GM12878 (cell line): ENCODE data around the gene TEDC1. TPM values are rescaled to one million over a fixed set of nuclear protein-coding genes. Genes with fewer than 3 reads are reported as not detected.
A peak's percentile ranks its signal among the peaks of the same experiment; 100 is the strongest.

Experiments
- ATAC-seq: fragments of 200-7000 bp; cut with Tn5 transposase; 3 replicates; pipeline ENCODE4 v1.9.1; 2020; ENCODE audit warnings: mild to moderate bottlenecking, moderate library complexity
- BruUV-seq: library from RNA; stranded (reverse); fragments of 400-500 nt; replicated peaks from 2 replicates; lab custom pipeline; 2021; lab: Mats Ljungman, UMichigan
- CTCF ChIA-PET: fragments of 300-600 bp; sonication (Branson Sonifier 250); formaldehyde crosslinking; extraction: SDS; loops from one replicate; lab custom pipeline; 2021; ENCODE audit warnings: inconsistent platforms; lab: Yijun Ruan, JAX
- POLR2A ChIA-PET: fragments of 350-600 bp; formaldehyde crosslinking; extraction: SDS; loops from one replicate; lab custom pipeline; 2021; ENCODE audit warnings: inconsistent platforms; lab: Charles Lee
- RAD21 ChIA-PET: fragments of 300-600 bp; sonication (Branson Sonifier 250); formaldehyde crosslinking; loops from one replicate; lab custom pipeline; 2023; ENCODE audit warnings: antibody characterized with exemption; ENCODE audit not compliant: unreplicated experiment; lab: Charles Lee
- SMC1A ChIA-PET: fragments of 300-600 bp; sonication (Branson Sonifier 250); formaldehyde crosslinking; loops from one replicate; lab custom pipeline; 2023; ENCODE audit not compliant: unreplicated experiment, uncharacterized antibody; lab: Charles Lee
- DNase-seq: peaks from one replicate; pipeline ENCODE4 v3.0.0-alpha.2; 2011; ENCODE audit warnings: low read depth, low spot score
- FAIRE-seq: peaks from 3 replicates; lab custom pipeline; 2011; peaks lifted over from hg19 to GRCh38; lab: Jason Lieb, UNC
- H2AFZ ChIP-seq: 2 replicates; pipeline ENCODE4 v1.6.0; 2011; ENCODE audit warnings: low read depth, low read length, control low read depth; ENCODE audit not compliant: control insufficient read depth
- H3K27ac ChIP-seq: 2 replicates; pipeline ENCODE4 v1.5.1; 2011; ENCODE audit warnings: control low read depth; ENCODE audit not compliant: control insufficient read depth, insufficient read depth
- H3K27me3 ChIP-seq, 2 experiments: replicated peaks in 1 of 2; 2 replicates each; pipeline versions ENCODE4 v1.6.0 to v1.6.1; 2011; ENCODE audit warnings: low read length in 1 of 2; ENCODE audit not compliant: control insufficient read depth in 2 of 2, insufficient read depth in 2 of 2
- H3K36me3 ChIP-seq, 2 experiments: 2 replicates each; pipeline ENCODE4 v1.5.1; 2011; ENCODE audit warnings: low read length in 1 of 2; ENCODE audit not compliant: control insufficient read depth in 2 of 2, insufficient read depth in 2 of 2
- H3K4me1 ChIP-seq: 2 replicates; pipeline ENCODE4 v1.6.1; 2011; ENCODE audit warnings: mild to moderate bottlenecking, low read length, moderate library complexity, mixed read lengths; ENCODE audit not compliant: control insufficient read depth, insufficient read depth
- H3K4me2 ChIP-seq: 2 replicates; pipeline ENCODE4 v1.6.0; 2011; ENCODE audit warnings: control low read depth; ENCODE audit not compliant: control insufficient read depth, insufficient read depth
- H3K4me3 ChIP-seq: fragments of 200-600 bp; sonication (generic); 2 replicates; pipeline ENCODE4 v1.5.1; 2016
- H3K79me2 ChIP-seq: 2 replicates; pipeline ENCODE4 v1.6.0; 2011; ENCODE audit warnings: low read length; ENCODE audit not compliant: control insufficient read depth, insufficient read depth
- H3K9ac ChIP-seq: 2 replicates; pipeline ENCODE4 v1.8.0; 2011; ENCODE audit warnings: low read length, control low read depth, mixed read lengths; ENCODE audit not compliant: control insufficient read depth, insufficient read depth
- H3K9me3 ChIP-seq: replicated peaks from 3 replicates; pipeline ENCODE4 v1.5.1; 2011; ENCODE audit warnings: mild to moderate bottlenecking, low read length; ENCODE audit not compliant: control insufficient read depth, insufficient read depth
- H4K20me1 ChIP-seq: 2 replicates; pipeline ENCODE4 v1.6.0; 2011; ENCODE audit not compliant: control insufficient read depth, insufficient read depth
- EP300 ChIP-seq, 2 experiments: fragments of 150-350 bp in 1 of 2; IDR thresholded peaks; 2 replicates each; pipeline ENCODE4 v1.6.1; 2011 to 2012; ENCODE audit warnings: low read depth in 2 of 2, low read length in 2 of 2, borderline replicate concordance in 1 of 2, improper control_type of control experiment in 1 of 2, inconsistent platforms in 1 of 2; ENCODE audit not compliant: control insufficient read depth in 1 of 2
- HDAC2 ChIP-seq: fragments of 200-600 bp; sonication (generic); IDR thresholded peaks from 2 replicates; pipeline ENCODE4 v1.6.1; 2017
- NRF1 ChIP-seq: conservative IDR thresholded peaks from 2 replicates; pipeline ENCODE4 v1.6.1; 2011; ENCODE audit warnings: mild to moderate bottlenecking, low read depth, low read length, improper control_type of control experiment
- STAT3 ChIP-seq: IDR thresholded peaks from 2 replicates; pipeline ENCODE4 v1.6.1; 2011; ENCODE audit warnings: low read depth, low read length, improper control_type of control experiment
- whole genome bisulfite sequencing: methylation state at CpG from one replicate; pipeline ENCODE4 v1.1.6; 2016; ENCODE audit warnings: low lambda C conversion rate; ENCODE audit not compliant: insufficient replicate concordance, insufficient coverage; ENCODE audit errors: missing lambda C conversion rate; 5-methylcytosine and 5-hydroxymethylcytosine counted together
- in situ Hi-C: fragments of 300-500 bp; cut with MboI; formaldehyde crosslinking; loops from 9 replicates; pipeline ENCODE4 v1.14.3; 2018; ENCODE audit warnings: mixed read lengths
- intact Hi-C: fragments of 100-400 bp; cut with micrococcal nuclease; formaldehyde crosslinking; loops from one replicate; pipeline ENCODE4 v1.14.2; 2022; ENCODE audit not compliant: unreplicated experiment
- polyA plus RNA-seq, 11 experiments: library from polyadenylated mRNA; depleted of rRNA in 4 of 11; unstranded in 6 of 11; stranded (reverse) in 5 of 11; fragments of >200 nt; fragmentation: Nextera tagmentation in 4 of 11; fragmentation: Illumina TruSeq in 1 of 11; extraction: Ambion mirVana in 4 of 11; extraction: Trizol in 1 of 11; gene quantifications; 1 replicate in 1 of 11; 2 replicates in 10 of 11; pipeline versions ENCODE4 v1.2.1 to v1.2.3, GENCODE V29; 2011 to 2016; ENCODE audit warnings: inconsistent platforms in 2 of 11, missing spikeins in 2 of 11, low read depth in 1 of 11
- total RNA-seq, 4 experiments: library from RNA; depleted of rRNA in 3 of 4; stranded (reverse); fragments of >200 nt in 3 of 4; fragmentation: Illumina TruSeq in 1 of 4; extraction: Trizol in 1 of 4; gene quantifications; 2 replicates each; pipeline versions ENCODE4 v1.2.1 to v1.2.3, GENCODE V29; 2013 to 2021
- TF ChIP-seq, protein P1 (sequence below): fragments of 450-650 bp; IDR thresholded peaks from 2 replicates; pipeline ENCODE4 v1.6.1; 2016; ENCODE audit warnings: mild to moderate bottlenecking, moderate library complexity, borderline replicate concordance

TEDC1 gene
- total and polyA plus RNA-seq, 10 of the 15 experiments (the other 5 are each of a cell fraction or from before 2014, with no cell fraction given) = 0.19 to 34.2 (median 14.5) TPM

DNA sequence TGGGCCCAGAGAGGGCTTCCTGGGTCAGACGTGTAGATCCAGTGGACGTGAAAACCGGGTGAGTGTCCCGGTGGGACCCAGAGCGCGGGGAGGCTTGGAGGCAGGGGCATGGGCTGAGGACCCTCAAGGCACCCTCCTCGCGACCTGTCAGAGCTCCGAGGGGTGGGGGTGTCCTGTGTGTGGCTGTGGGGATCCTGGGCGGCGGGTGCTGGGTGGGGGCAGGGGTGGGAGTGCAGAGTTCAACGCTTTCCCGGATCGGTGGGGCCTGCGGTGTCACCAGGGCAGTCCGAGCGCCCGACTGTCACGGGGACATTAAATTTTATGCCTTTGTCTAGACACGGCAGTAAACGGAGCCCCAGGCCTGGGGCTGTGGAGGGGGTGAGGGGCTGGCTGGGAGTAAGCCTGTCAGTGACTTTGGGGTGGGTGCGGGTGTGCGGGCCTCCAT lies 36.4 kb downstream of the TEDC1 start:
- Histone ChIP-seq H3K4me1 (peaks cover 4% of the 10 kb centered on the region), H2AFZ (no peak overlapping the region), H3K36me3 (no peaks in the 10 kb centered on the region), H3K27me3 (peaks cover 5 to 7% of the 10 kb centered on the region in 2 experiments; a peak in 3 of 4 replicates), H3K79me2 (no peaks in the 10 kb centered on the region), H3K27ac (no peak overlapping the region), H3K4me2 (peak overlapping the region; percentile 33; the same call in 1 of the 2 replicates), H3K4me3 (no peak overlapping the region), H3K9ac (no peak overlapping the region), H4K20me1 (no peaks in the 10 kb centered on the region), H3K9me3 (no peaks in the 10 kb centered on the region)
- TF ChIP-seq HDAC2 (no peak), NRF1 (no peak), STAT3 (no peak), EP300 (IDR thresholded peaks at IDR 0.05; ENCODE audit: borderline replicate concordance in 1 of 2, control insufficient read depth in 1 of 2, low read depth in 2 of 2, low read length in 2 of 2) (no peak)
- TF ChIP-seq, protein P1, sequence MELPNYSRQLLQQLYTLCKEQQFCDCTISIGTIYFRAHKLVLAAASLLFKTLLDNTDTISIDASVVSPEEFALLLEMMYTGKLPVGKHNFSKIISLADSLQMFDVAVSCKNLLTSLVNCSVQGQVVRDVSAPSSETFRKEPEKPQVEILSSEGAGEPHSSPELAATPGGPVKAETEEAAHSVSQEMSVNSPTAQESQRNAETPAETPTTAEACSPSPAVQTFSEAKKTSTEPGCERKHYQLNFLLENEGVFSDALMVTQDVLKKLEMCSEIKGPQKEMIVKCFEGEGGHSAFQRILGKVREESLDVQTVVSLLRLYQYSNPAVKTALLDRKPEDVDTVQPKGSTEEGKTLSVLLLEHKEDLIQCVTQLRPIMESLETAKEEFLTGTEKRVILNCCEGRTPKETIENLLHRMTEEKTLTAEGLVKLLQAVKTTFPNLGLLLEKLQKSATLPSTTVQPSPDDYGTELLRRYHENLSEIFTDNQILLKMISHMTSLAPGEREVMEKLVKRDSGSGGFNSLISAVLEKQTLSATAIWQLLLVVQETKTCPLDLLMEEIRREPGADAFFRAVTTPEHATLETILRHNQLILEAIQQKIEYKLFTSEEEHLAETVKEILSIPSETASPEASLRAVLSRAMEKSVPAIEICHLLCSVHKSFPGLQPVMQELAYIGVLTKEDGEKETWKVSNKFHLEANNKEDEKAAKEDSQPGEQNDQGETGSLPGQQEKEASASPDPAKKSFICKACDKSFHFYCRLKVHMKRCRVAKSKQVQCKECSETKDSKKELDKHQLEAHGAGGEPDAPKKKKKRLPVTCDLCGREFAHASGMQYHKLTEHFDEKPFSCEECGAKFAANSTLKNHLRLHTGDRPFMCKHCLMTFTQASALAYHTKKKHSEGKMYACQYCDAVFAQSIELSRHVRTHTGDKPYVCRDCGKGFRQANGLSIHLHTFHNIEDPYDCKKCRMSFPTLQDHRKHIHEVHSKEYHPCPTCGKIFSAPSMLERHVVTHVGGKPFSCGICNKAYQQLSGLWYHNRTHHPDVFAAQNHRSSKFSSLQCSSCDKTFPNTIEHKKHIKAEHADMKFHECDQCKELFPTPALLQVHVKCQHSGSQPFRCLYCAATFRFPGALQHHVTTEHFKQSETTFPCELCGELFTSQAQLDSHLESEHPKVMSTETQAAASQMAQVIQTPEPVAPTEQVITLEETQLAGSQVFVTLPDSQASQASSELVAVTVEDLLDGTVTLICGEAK = no peak
- ATAC-seq (no peak), DNase-seq (no peak), FAIRE-seq (no peak)
- RAD21 ChIA-PET = no interaction called here
- SMC1A ChIA-PET = interaction anchor here (1.8 kb wide), 1 partner anchor 156 kb away, joined by 11 read pairs; no protein-coding TSS in a partner anchor
- no TSS peak for BruUV-seq
- intact Hi-C loops = loop anchor here (5.0 kb wide), 2 partner anchors 35 to 325 kb away; partner anchors contain the start of gene TEDC1
- CTCF ChIA-PET = interaction anchor here (1.9 kb wide), 1 partner anchor 157 kb away, joined by 13 read pairs; no protein-coding TSS in a partner anchor
- POLR2A ChIA-PET = no interaction called here
- in situ Hi-C loops = no loop called here
- 31% methylated on average over 18 of the region's 23 CpGs for WGBS
